Esophagus muscularis mucosa (tissue), 4 donors: ENCODE measurements around the gene TMEM119. TPM values are rescaled to one million over a fixed set of nuclear protein-coding genes. Genes with fewer than 3 reads are reported as not detected.

Experiments used
- DNase-seq: peaks from one replicate; pipeline ENCODE4 v3.0.0-alpha.2; 2017; ENCODE audit errors: extremely low spot score
- H3K27ac ChIP-seq, 4 donors: fragments of 200-600 bp; sonication (generic); replicated peaks in 1 of 4; 1 replicate in 3 of 4; 2 replicates in 1 of 4; pipeline ENCODE4 v1.5.1; 2016 to 2019; ENCODE audit warnings: mild to moderate bottlenecking in 1 of 4
- H3K27me3 ChIP-seq, 4 donors: fragments of 200-600 bp; sonication (generic); one replicate each; pipeline versions ENCODE4 v1.5.1 to v1.6.0; 2016 to 2019
- H3K36me3 ChIP-seq, 4 donors: fragments of 200-600 bp; sonication (generic); one replicate each; pipeline ENCODE4 v1.5.1; 2016 to 2019
- H3K4me1 ChIP-seq, 4 donors: fragments of 200-600 bp; sonication (generic); one replicate each; pipeline ENCODE4 v1.5.1; 2016 to 2019
- H3K4me3 ChIP-seq, 4 donors: fragments of 200-600 bp; sonication (generic); 1 replicate in 2 of 4; 2 replicates in 2 of 4; pipeline ENCODE4 v1.5.1; 2016 to 2019; ENCODE audit warnings: mild to moderate bottlenecking in 4 of 4, moderate library complexity in 1 of 4
- H3K9me3 ChIP-seq, 4 donors: fragments of 200-600 bp; sonication (generic); 1 replicate in 3 of 4; 2 replicates in 1 of 4; pipeline ENCODE4 v1.5.1; 2016 to 2019
- CTCF ChIP-seq, 3 experiments: fragments of 200-600 bp in 2 of 3; fragments of 450-650 bp in 1 of 3; sonication (generic) in 2 of 3; IDR thresholded peaks; one replicate each; pipeline ENCODE4 v1.5.1; 2017 to 2019; ENCODE audit warnings: antibody characterized with exemption in 3 of 3, mild to moderate bottlenecking in 2 of 3, moderate library complexity in 1 of 3
- EP300 ChIP-seq: sonication (generic); formaldehyde crosslinking; IDR thresholded peaks from one replicate; pipeline ENCODE4 v1.6.1; 2017; ENCODE audit warnings: antibody characterized with exemption
- POLR2A ChIP-seq: fragments of 450-650 bp; IDR thresholded peaks from one replicate; pipeline ENCODE4 v1.6.1; 2017; ENCODE audit warnings: antibody characterized with exemption, moderate library complexity, mild to moderate bottlenecking, low read depth
- POLR2AphosphoS5 ChIP-seq, 2 donors: sonication (generic); formaldehyde crosslinking; IDR thresholded peaks; one replicate each; pipeline ENCODE4 v1.6.1; 2017; ENCODE audit warnings: antibody characterized with exemption in 2 of 2
- WGBS: methylation state at CpG from one replicate; pipeline ENCODE4 v1.1.5; 2018; 5-methylcytosine and 5-hydroxymethylcytosine counted together
- intact Hi-C: fragments of 100-400 bp; cut with DNase I; formaldehyde crosslinking; loops from one replicate; pipeline ENCODE4 v1.15.1; 2023
- total RNA-seq, 4 donors: library from RNA; depleted of rRNA; stranded (reverse); fragments of >200 nt; gene quantifications; one replicate each; pipeline versions ENCODE4 v1.1.0 to v1.2.1, GENCODE V29; 2016

TMEM119 gene
- total RNA-seq, 4 donors from 2014 or later, result 3.6 to 12.2 (median 7.1) TPM

- no peaks in the 10 kb centered on the region for H3K36me3 ChIP-seq
- TF ChIP-seq POLR2AphosphoS5 (IDR thresholded peaks at IDR 0.05), result no peak
- TF ChIP-seq EP300, result no peak
- no peak for TF ChIP-seq POLR2A
- no peak for TF ChIP-seq CTCF (IDR thresholded peaks at IDR 0.05)
- WGBS, result 71% methylated on average over 6 of the region's 6 CpGs
- no peaks in the 10 kb centered on the region for H3K9me3 ChIP-seq
- no peak overlapping the region for H3K4me3 ChIP-seq
- DNase-seq, result no peak
- peaks cover 26 to 56% (median 38%) of the 10 kb centered on the region in 4 donors for H3K4me1 ChIP-seq
- no peak overlapping the region for H3K27ac ChIP-seq
- intact Hi-C loops, result no loop called here
- H3K27me3 ChIP-seq, result peaks cover 0 to 30% (median 0%) of the 10 kb centered on the region in 4 donors
Measured at GRCh38 chr12:108635997-108636808, 38.3 kb upstream of the TMEM119 start.

- Histone ChIP-seq H3K27ac (no peak overlapping the region), H3K27me3 (peaks cover 0 to 30% (median 0%) of the 10 kb centered on the region in 4 donors), H3K9me3 (no peaks in the 10 kb centered on the region), H3K4me3 (no peak overlapping the region), H3K4me1 (peaks cover 26 to 51% (median 34%) of the 10 kb centered on the region in 4 donors), H3K36me3 (no peaks in the 10 kb centered on the region)
- DNase-seq, result no peak
- intact Hi-C loops, result no loop called here
- WGBS, result 57% methylated on average over 15 of the region's 15 CpGs
- TF ChIP-seq EP300 (no peak), POLR2A (no peak), POLR2AphosphoS5 (IDR thresholded peaks at IDR 0.05) (no peak), CTCF (IDR thresholded peaks at IDR 0.05) (no peak)
Measured at GRCh38 chr12:108635201-108635996, 37.5 kb upstream of the TMEM119 start.

DNA sequence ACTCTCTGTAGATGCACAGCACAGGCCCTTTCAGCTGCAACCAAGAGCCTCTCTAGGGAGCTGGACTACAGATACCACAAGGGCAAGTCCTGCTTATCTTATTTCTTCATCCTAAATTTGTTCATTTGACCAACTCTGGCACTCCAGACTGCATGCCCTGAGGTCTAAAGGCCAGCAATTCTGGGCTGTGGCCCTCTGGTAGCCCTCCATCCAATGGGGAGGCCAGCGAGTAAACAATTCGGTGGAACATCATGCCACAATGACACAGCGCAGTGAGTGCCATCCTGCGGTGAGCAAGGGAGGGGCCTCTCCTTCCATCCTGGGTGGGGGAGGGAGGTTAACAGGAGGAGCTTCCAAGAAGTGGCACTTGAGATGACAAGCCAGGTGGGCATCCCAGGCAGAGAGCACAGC is 36.5 kb upstream of the TMEM119 start:
- peaks cover 0 to 30% (median 0%) of the 10 kb centered on the region in 4 donors for H3K27me3 ChIP-seq
- DNase-seq, result no peak
- WGBS, result 100% methylated on average over 1 of the region's 4 CpGs
- H3K36me3 ChIP-seq, result no peaks in the 10 kb centered on the region
- H3K4me1 ChIP-seq, result peaks cover 34 to 58% (median 43%) of the 10 kb centered on the region in 4 donors
- peak overlapping the region in 2 of 4 donors; percentile 12 to 39 for H3K27ac ChIP-seq
- H3K9me3 ChIP-seq, result no peaks in the 10 kb centered on the region
- H3K4me3 ChIP-seq, result no peak overlapping the region
- intact Hi-C loops, result no loop called here
- TF ChIP-seq EP300 (no peak), CTCF (IDR thresholded peaks at IDR 0.05) (no peak), POLR2AphosphoS5 (IDR thresholded peaks at IDR 0.05) (no peak), POLR2A (no peak)

GRCh38 chr12:108633534-108634248 is 35.8 kb upstream of the TMEM119 start, which contains the start of gene SELPLG:
SELPLG (minus strand) TSS chr12:108633894; CDS start chr12:108624307, 9,587 bp downstream.
- intact Hi-C loops, result no loop called here
- Histone ChIP-seq H3K4me1 (peaks cover 35 to 53% (median 42%) of the 10 kb centered on the region in 4 donors), H3K9me3 (no peaks in the 10 kb centered on the region), H3K27ac (peak within 1 kb of the TSS; percentile 27 to 59 (median 44)), H3K36me3 (no peaks in the 10 kb centered on the region), H3K27me3 (peaks cover 0 to 30% (median 0%) of the 10 kb centered on the region in 4 donors), H3K4me3 (peak within 1 kb of the TSS; percentile 20 to 46 (median 22))
- TF ChIP-seq EP300 (no peak), POLR2AphosphoS5 (IDR thresholded peaks at IDR 0.05) (peak; percentile 18 to 48), POLR2A (no peak)
- DNase-seq, result no peak
- WGBS, result 56% methylated on average over 12 of the region's 14 CpGs
